ENCODE data around the gene IFFO2. TPM values are rescaled to one million over a fixed set of nuclear protein-coding genes. Genes with fewer than 3 reads are reported as not detected.

Gene IFFO2
- total and polyA plus RNA-seq, 2 experiments from 2014 or later: 0.71 to 7.5 TPM

- TF ChIP-seq POLR2AphosphoS5 (IDR thresholded peaks at IDR 0.05; ENCODE audit: low read depth) (no peak), REST (IDR thresholded peaks at IDR 0.05; ENCODE audit: unreplicated experiment) (no peak), ZNF114 (CRISPR knock-in tag; IDR thresholded peaks at IDR 0.05) (no peak), EZH2 (IDR thresholded peaks at IDR 0.05; ENCODE audit: low read depth, unreplicated experiment) (no peak), CTCF (conservative IDR thresholded peaks at IDR 0.05; ENCODE audit: low read depth in 2 of 2) (no peak), ZNF331 (CRISPR knock-in tag; IDR thresholded peaks at IDR 0.05; ENCODE audit: low read depth) (no peak), NANOG (IDR thresholded peaks at IDR 0.05; ENCODE audit: borderline replicate concordance) (no peak), CREB1 (CRISPR knock-in tag; IDR thresholded peaks at IDR 0.05; ENCODE audit: low read depth) (no peak), JUNB (IDR thresholded peaks at IDR 0.05; ENCODE audit: unreplicated experiment) (no peak), ETS1 (IDR thresholded peaks at IDR 0.05) (no peak), ZNF462 (CRISPR knock-in tag; IDR thresholded peaks at IDR 0.05) (no peak), EZH2phosphoT487 (IDR thresholded peaks at IDR 0.05; ENCODE audit: unreplicated experiment) (no peak)
- H3K4me1 Mint-ChIP-seq: peaks cover 16% of the 10 kb centered on the region
- Histone ChIP-seq H3K4me2 (no peak overlapping the region), H4K20me1 (replicated peaks; ENCODE audit: insufficient read depth) (no peaks in the 10 kb centered on the region; the same call in 1 of the 2 replicates), H3K27ac (ENCODE audit: low read depth) (no peak overlapping the region), H3K36me3 (ENCODE audit: insufficient read depth) (no peaks in the 10 kb centered on the region), H3K4me1 (ENCODE audit: insufficient read depth) (no peaks in the 10 kb centered on the region; the same call in 1 of the 2 replicates), H3K79me2 (replicated peaks; ENCODE audit: insufficient read depth) (no peaks in the 10 kb centered on the region), H3K27me3 (ENCODE audit: insufficient read depth) (no peaks in the 10 kb centered on the region), H3K9me2 (ENCODE audit: insufficient read depth) (no peaks in the 10 kb centered on the region), H3F3A (replicated peaks; ENCODE audit: low read depth) (no peaks in the 10 kb centered on the region), H3K4me3 (no peak overlapping the region), H2AFZ (no peak overlapping the region)
- H3K27ac Mint-ChIP-seq: no peak overlapping the region
- ATAC-seq (no peak), DNase-seq (ENCODE audit: low spot score) (no peak)
- peaks cover 4% of the 10 kb centered on the region for H3K27me3 Mint-ChIP-seq (ENCODE audit: insufficient read depth, low read depth, poor library complexity)
- peaks cover 3% of the 10 kb centered on the region; the same call in 2 of the 3 replicates for H3K9me3 Mint-ChIP-seq
- H3K4me3 Mint-ChIP-seq: no peak overlapping the region
- peaks cover 2% of the 10 kb centered on the region; the same call in 1 of the 3 replicates for H3K36me3 Mint-ChIP-seq (ENCODE audit: low read depth)
Observed at GRCh38 chr1:18921516-18922251, 34.8 kb downstream of the IFFO2 start.
